Neutrophil (primary cell): ENCODE results near the gene GRID2.

Source experiments
- H3K27ac ChIP-seq: fragments of 200-600 bp; sonication (generic); 2 replicates; pipeline ENCODE4 v1.5.1; 2016; ENCODE audit warnings: mild to moderate bottlenecking, moderate library complexity
- H3K27me3 ChIP-seq: fragments of 200-600 bp; sonication (generic); 2 replicates; pipeline ENCODE4 v1.6.0; 2016; ENCODE audit warnings: mild to moderate bottlenecking
- H3K36me3 ChIP-seq: fragments of 200-600 bp; sonication (generic); 2 replicates; pipeline ENCODE4 v1.5.1; 2017
- H3K4me1 ChIP-seq, 2 experiments: fragments of 200-600 bp in 1 of 2; sonication (generic) in 1 of 2; 1 replicate in 1 of 2; 2 replicates in 1 of 2; pipeline versions ENCODE4 v1.5.1 to v1.6.1; 2013 to 2016; ENCODE audit warnings: low read depth in 1 of 2, low read length in 1 of 2, mild to moderate bottlenecking in 1 of 2, moderate library complexity in 1 of 2; ENCODE audit not compliant: control insufficient read depth in 1 of 2, insufficient read depth in 1 of 2
- H3K4me3 ChIP-seq, 2 experiments: fragments of 200-600 bp in 1 of 2; sonication (generic) in 1 of 2; 1 replicate in 1 of 2; 2 replicates in 1 of 2; pipeline ENCODE4 v1.5.1; 2013 to 2016; ENCODE audit warnings: low read depth in 1 of 2, low read length in 1 of 2, mild to moderate bottlenecking in 1 of 2, moderate library complexity in 1 of 2
- H3K9me3 ChIP-seq: fragments of 200-600 bp; sonication (generic); 2 replicates; pipeline ENCODE4 v1.5.1; 2016
- CTCF ChIP-seq: fragments of 200-600 bp; sonication (generic); IDR thresholded peaks from 2 replicates; pipeline ENCODE4 v1.5.1; 2016; ENCODE audit warnings: antibody characterized with exemption

GRID2 gene

GRCh38 chr4:93302310-93302709 is 998.5 kb downstream of the GRID2 start:
- Histone ChIP-seq H3K4me1 (no peaks in the 10 kb centered on the region), H3K36me3 (no peaks in the 10 kb centered on the region), H3K9me3 (no peaks in the 10 kb centered on the region), H3K27me3 (no peaks in the 10 kb centered on the region), H3K4me3 (no peak overlapping the region), H3K27ac (no peak overlapping the region)
- no peak for TF ChIP-seq CTCF

GRCh38 chr4:93303440-93303839 is 999.7 kb downstream of the GRID2 start:
- no peaks in the 10 kb centered on the region for H3K36me3 ChIP-seq
- no peak for TF ChIP-seq CTCF
- H3K27ac ChIP-seq: no peak overlapping the region
- H3K4me1 ChIP-seq: no peaks in the 10 kb centered on the region
- H3K9me3 ChIP-seq: no peaks in the 10 kb centered on the region
- H3K27me3 ChIP-seq: no peaks in the 10 kb centered on the region
- no peak overlapping the region for H3K4me3 ChIP-seq

- no peaks in the 10 kb centered on the region for H3K9me3 ChIP-seq
- H3K27ac ChIP-seq: no peak overlapping the region
- no peak for TF ChIP-seq CTCF
- H3K4me3 ChIP-seq: no peak overlapping the region
- H3K4me1 ChIP-seq: no peaks in the 10 kb centered on the region
- no peaks in the 10 kb centered on the region for H3K27me3 ChIP-seq
- no peaks in the 10 kb centered on the region for H3K36me3 ChIP-seq
Observed at GRCh38 chr4:93312299-93312698, 1008.5 kb downstream of the GRID2 start.

- Histone ChIP-seq H3K27ac (no peak overlapping the region), H3K4me3 (no peak overlapping the region), H3K4me1 (no peaks in the 10 kb centered on the region), H3K9me3 (no peaks in the 10 kb centered on the region), H3K27me3 (no peaks in the 10 kb centered on the region), H3K36me3 (no peaks in the 10 kb centered on the region)
- no peak for TF ChIP-seq CTCF
Observed at GRCh38 chr4:93313197-93313596, 1009.4 kb downstream of the GRID2 start.

- H3K4me1 ChIP-seq: no peaks in the 10 kb centered on the region
- TF ChIP-seq CTCF: no peak
- H3K27me3 ChIP-seq: no peaks in the 10 kb centered on the region
- no peak overlapping the region for H3K4me3 ChIP-seq
- no peak overlapping the region for H3K27ac ChIP-seq
- H3K9me3 ChIP-seq: no peaks in the 10 kb centered on the region
- no peaks in the 10 kb centered on the region for H3K36me3 ChIP-seq
Observed at GRCh38 chr4:93317057-93317456, 1013.3 kb downstream of the GRID2 start.

- H3K27me3 ChIP-seq: no peaks in the 10 kb centered on the region
- H3K4me3 ChIP-seq: no peak overlapping the region
- TF ChIP-seq CTCF: no peak
- no peak overlapping the region for H3K27ac ChIP-seq
- H3K36me3 ChIP-seq: no peaks in the 10 kb centered on the region
- no peaks in the 10 kb centered on the region for H3K4me1 ChIP-seq
- H3K9me3 ChIP-seq: no peaks in the 10 kb centered on the region
Observed at GRCh38 chr4:93317561-93317960, 1013.8 kb downstream of the GRID2 start.
